Transverse colon (tissue), 4 donors: ENCODE results near the gene AP1G2.

Experiments used
- CTCF ChIP-seq, 5 experiments: fragments of 200-600 bp in 3 of 5; fragments of 450-650 bp in 2 of 5; sonication (generic) in 3 of 5; IDR thresholded peaks; 1 replicate in 2 of 5; 2 replicates in 3 of 5; pipeline ENCODE4 v1.5.1; 2016 to 2017; ENCODE audit warnings: antibody characterized with exemption in 5 of 5, inconsistent platforms in 3 of 5, mild to moderate bottlenecking in 2 of 5, moderate library complexity in 1 of 5
- POLR2AphosphoS5 ChIP-seq, 3 donors: sonication (generic); formaldehyde crosslinking; IDR thresholded peaks; one replicate each; pipeline ENCODE4 v1.6.1; 2016; ENCODE audit warnings: antibody characterized with exemption in 3 of 3

GRCh38 chr14:23580948-23581281 is 13.3 kb upstream of the AP1G2 start:
- TF ChIP-seq POLR2AphosphoS5 (IDR thresholded peaks at IDR 0.05) (no peak), CTCF (IDR thresholded peaks at IDR 0.05) (no peak)
